Bronchial epithelial cell (primary cell): ENCODE measurements around the gene ZNF699. TPM values are rescaled to one million over a fixed set of nuclear protein-coding genes. Genes with fewer than 3 reads are reported as not detected.

Experiments
- DNase-seq: peaks from one replicate; pipeline ENCODE4 v3.0.0-alpha.2; 2010; ENCODE audit warnings: low read depth
- FAIRE-seq: peaks from 2 replicates; lab custom pipeline; 2011; peaks lifted over from hg19 to GRCh38; lab: Jason Lieb, UNC
- H3K27me3 ChIP-seq: 2 replicates; pipeline ENCODE4 v1.5.1; 2011; ENCODE audit warnings: low read length; ENCODE audit not compliant: control insufficient read depth, insufficient read depth
- H3K36me3 ChIP-seq: 2 replicates; pipeline ENCODE4 v1.5.1; 2011; ENCODE audit warnings: low read length; ENCODE audit not compliant: control insufficient read depth, insufficient read depth
- H3K4me3 ChIP-seq: 2 replicates; pipeline ENCODE4 v1.5.1; 2011; ENCODE audit warnings: mild to moderate bottlenecking, low read depth, low read length, control low read depth
- CTCF ChIP-seq: IDR thresholded peaks from 2 replicates; pipeline ENCODE4 v1.5.1; 2011; ENCODE audit warnings: mild to moderate bottlenecking, moderate library complexity, low read length, control low read depth, inconsistent platforms; ENCODE audit not compliant: insufficient read depth, severe bottlenecking
- total RNA-seq: library from RNA; depleted of rRNA; stranded (reverse); fragments of >200 nt; gene quantifications from 2 replicates; pipeline ENCODE4 v1.2.1, GENCODE V29; 2014

ZNF699 gene
- total RNA-seq, 1 donor from 2014 or later: 11.6 TPM

GRCh38 chr19:9251236-9251635 is 58.4 kb downstream of the ZNF699 start:
- no peaks in the 10 kb centered on the region for H3K27me3 ChIP-seq
- FAIRE-seq (no peak), DNase-seq (no peak)
- TF ChIP-seq CTCF: no peak
- H3K4me3 ChIP-seq: no peak overlapping the region
- no peaks in the 10 kb centered on the region for H3K36me3 ChIP-seq

- TF ChIP-seq CTCF: no peak
- no peaks in the 10 kb centered on the region for H3K36me3 ChIP-seq
- DNase-seq (no peak), FAIRE-seq (no peak)
- H3K4me3 ChIP-seq: no peak within 1 kb of the TSS
- H3K27me3 ChIP-seq: no peaks in the 10 kb centered on the region
Measured at GRCh38 chr19:9250630-9251029, 59.0 kb downstream of the ZNF699 start, which contains the start of gene OR7E24. TSS of gene OR7E24 (plus strand) at chr19:9250930. CDS start at chr19:9251044, 114 bp downstream.

Other genes with a start within 250 kb of the ZNF699 start
- gene OR1M1, start 222.8 kb downstream of the ZNF699 start, total RNA-seq: not detected in 2 replicates
- not detected in 2 replicates for gene OR7G2, start 202.4 kb downstream of the ZNF699 start, total RNA-seq
- gene OR7G1, start 194.1 kb downstream of the ZNF699 start, total RNA-seq: not detected in 2 replicates
- gene OR7G3, start 182.9 kb downstream of the ZNF699 start, total RNA-seq: not detected in 2 replicates
- 11.6 and 15.4 TPM in 2 replicates for gene ZNF317, start 169.4 kb downstream of the ZNF699 start, total RNA-seq
- not detected in 2 replicates for gene OR7D2, start 130.9 kb downstream of the ZNF699 start, total RNA-seq
- not detected in 2 replicates for gene OR7D4, start 90.2 kb downstream of the ZNF699 start, total RNA-seq
- gene OR7E24, start 58.9 kb downstream of the ZNF699 start, total RNA-seq: not detected in 2 replicates
- 10.8 and 12.1 TPM in 2 replicates for gene ZNF559, start 14.3 kb upstream of the ZNF699 start, total RNA-seq
- gene ZNF177, start 53.2 kb upstream of the ZNF699 start, total RNA-seq: 0.79 and 1.2 TPM in 2 replicates
- gene ZNF266, start 125.7 kb upstream of the ZNF699 start, total RNA-seq: 9.5 and 10.3 TPM in 2 replicates
- under 0.01 and 0.38 TPM in 2 replicates for gene ZNF560, start 188.8 kb upstream of the ZNF699 start, total RNA-seq
- 17.6 and 19.2 TPM in 2 replicates for gene ZNF426, start 228.8 kb upstream of the ZNF699 start, total RNA-seq